ENCODE data around the gene ZNRF3. TPM values are rescaled to one million over a fixed set of nuclear protein-coding genes. Genes with fewer than 3 reads are reported as not detected.

The ZNRF3 gene
- total and polyA plus RNA-seq, 2 donors: 1.1 to 1.3 TPM

DNA sequence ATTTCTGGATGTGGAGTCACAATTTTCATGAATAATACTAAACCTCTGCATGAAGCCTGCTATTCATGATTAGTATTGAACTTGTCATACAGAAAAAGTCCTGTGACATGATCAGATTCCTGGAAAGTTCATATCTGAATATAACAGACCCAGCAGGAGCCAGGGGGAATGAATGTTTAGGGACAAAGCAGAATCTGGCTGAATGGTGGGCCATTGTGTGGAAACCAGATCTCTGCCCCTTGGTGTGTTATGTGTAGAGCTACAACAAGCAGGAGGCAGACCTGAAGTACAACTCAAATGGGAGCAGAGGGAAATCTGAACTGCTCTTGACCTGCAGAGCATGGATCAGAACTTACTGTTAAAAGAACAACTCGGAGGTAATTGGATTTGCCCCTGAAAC, 219.7 kb downstream of the ZNRF3 start:
- no peaks in the 10 kb centered on the region for H3K9me3 ChIP-seq (ENCODE audit: control insufficient read depth in 2 of 2, insufficient read depth in 1 of 2, low read length in 1 of 2)
- H3K36me3 ChIP-seq (ENCODE audit: control insufficient read depth in 2 of 2, insufficient read depth in 2 of 2, low read length in 1 of 2): peaks cover 12 to 14% of the 10 kb centered on the region in 2 donors
- WGBS: 98% methylated on average over 1 of the region's 1 CpG
- no peaks in the 10 kb centered on the region for H3K4me1 ChIP-seq (ENCODE audit: control insufficient read depth in 2 of 2, insufficient read depth in 2 of 2, low read length in 2 of 2)
- H3K27me3 ChIP-seq (ENCODE audit: control insufficient read depth in 2 of 2, insufficient read depth in 1 of 2, low read length in 1 of 2): no peaks in the 10 kb centered on the region
- H3K27ac ChIP-seq (ENCODE audit: low read depth in 1 of 2, low read length in 1 of 2): no peak overlapping the region
- DNase-seq (ENCODE audit: low read depth in 6 of 9, low spot score in 9 of 9): no peak
- no peak overlapping the region for H3K4me3 ChIP-seq (ENCODE audit: low read length in 2 of 2)

DNA sequence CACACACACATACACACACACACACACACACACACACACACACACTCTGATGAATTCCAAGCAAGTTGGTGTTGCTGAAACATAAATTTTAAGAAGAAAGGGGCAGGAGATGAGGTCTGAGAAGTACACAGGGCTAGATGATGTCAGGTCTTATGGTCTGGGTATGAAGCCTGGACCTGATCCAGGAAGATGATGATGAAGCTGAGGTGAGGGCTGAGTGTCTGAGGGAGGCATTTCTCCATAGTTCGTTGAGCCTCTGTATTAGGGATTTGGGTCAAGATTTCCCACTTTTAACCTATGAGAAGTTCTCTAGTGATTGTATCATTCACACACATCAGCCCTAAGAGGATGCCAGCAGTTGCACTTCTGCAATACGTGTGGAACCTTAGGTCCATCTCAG, 222.1 kb downstream of the ZNRF3 start:
- H3K27ac ChIP-seq (ENCODE audit: low read depth in 1 of 2, low read length in 1 of 2): no peak overlapping the region
- H3K4me1 ChIP-seq (ENCODE audit: control insufficient read depth in 2 of 2, insufficient read depth in 2 of 2, low read length in 2 of 2): no peaks in the 10 kb centered on the region
- no peaks in the 10 kb centered on the region for H3K9me3 ChIP-seq (ENCODE audit: control insufficient read depth in 2 of 2, insufficient read depth in 1 of 2, low read length in 1 of 2)
- no peak for DNase-seq (ENCODE audit: low read depth in 6 of 9, low spot score in 9 of 9)
- H3K27me3 ChIP-seq (ENCODE audit: control insufficient read depth in 2 of 2, insufficient read depth in 1 of 2, low read length in 1 of 2): no peaks in the 10 kb centered on the region
- H3K36me3 ChIP-seq (ENCODE audit: control insufficient read depth in 2 of 2, insufficient read depth in 2 of 2, low read length in 1 of 2): peaks cover 7 to 13% of the 10 kb centered on the region in 2 donors
- 93% methylated on average over 2 of the region's 2 CpGs for WGBS
- no peak overlapping the region for H3K4me3 ChIP-seq (ENCODE audit: low read length in 2 of 2)

DNA sequence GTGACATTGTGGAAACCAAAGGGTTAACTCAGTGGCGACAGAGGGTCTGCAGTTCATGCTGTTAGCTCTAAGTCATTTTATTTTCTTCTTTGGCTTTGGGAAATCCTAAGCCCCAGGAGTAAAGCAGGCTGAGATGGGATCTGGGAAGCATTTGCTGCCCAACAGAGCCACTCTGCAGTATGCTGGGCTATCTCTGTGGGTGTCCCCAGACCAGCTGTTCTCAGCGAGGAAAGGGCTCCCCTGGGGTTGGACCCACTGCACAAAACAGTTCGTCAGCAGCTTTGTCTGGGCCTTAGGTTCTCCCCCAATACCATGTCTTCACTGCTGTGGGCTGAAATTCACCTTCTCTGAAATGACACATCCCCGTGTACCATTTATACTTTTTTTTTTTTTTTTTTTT, 223.5 kb downstream of the ZNRF3 start:
- no peak for DNase-seq (ENCODE audit: low read depth in 6 of 9, low spot score in 9 of 9)
- Histone ChIP-seq H3K27ac (ENCODE audit: low read depth in 1 of 2, low read length in 1 of 2) (no peak overlapping the region), H3K36me3 (ENCODE audit: control insufficient read depth in 2 of 2, insufficient read depth in 2 of 2, low read length in 1 of 2) (peaks cover 3 to 9% of the 10 kb centered on the region in 2 donors), H3K4me1 (ENCODE audit: control insufficient read depth in 2 of 2, insufficient read depth in 2 of 2, low read length in 2 of 2) (no peaks in the 10 kb centered on the region), H3K27me3 (ENCODE audit: control insufficient read depth in 2 of 2, insufficient read depth in 1 of 2, low read length in 1 of 2) (no peaks in the 10 kb centered on the region), H3K4me3 (ENCODE audit: low read length in 2 of 2) (no peak overlapping the region), H3K9me3 (ENCODE audit: control insufficient read depth in 2 of 2, insufficient read depth in 1 of 2, low read length in 1 of 2) (no peaks in the 10 kb centered on the region)
- WGBS: 63% methylated on average over 4 of the region's 4 CpGs

Other genes starting within 250 kb of the ZNRF3 start
- gene TTC28, start 203.7 kb upstream of the ZNRF3 start, total RNA-seq: 5.5 TPM
- gene TTC28, start 203.7 kb upstream of the ZNRF3 start, polyA plus RNA-seq: 2.0 TPM
- gene CHEK2, start 141.8 kb upstream of the ZNRF3 start, total RNA-seq: 17.0 TPM
- 30.8 TPM for gene CHEK2, start 141.8 kb upstream of the ZNRF3 start, polyA plus RNA-seq
- gene HSCB, start 141.5 kb upstream of the ZNRF3 start, total RNA-seq: 9.3 TPM
- 30.3 TPM for gene HSCB, start 141.5 kb upstream of the ZNRF3 start, polyA plus RNA-seq
- 24.4 TPM for gene CCDC117, start 110.9 kb upstream of the ZNRF3 start, total RNA-seq
- gene CCDC117, start 110.9 kb upstream of the ZNRF3 start, polyA plus RNA-seq: 18.8 TPM
- 136 TPM for gene XBP1, start 83.0 kb upstream of the ZNRF3 start, total RNA-seq
- 113 TPM for gene XBP1, start 83.0 kb upstream of the ZNRF3 start, polyA plus RNA-seq
- 1.7 TPM for gene C22orf31, start 178.3 kb downstream of the ZNRF3 start, total RNA-seq
- gene C22orf31, start 178.3 kb downstream of the ZNRF3 start, polyA plus RNA-seq: 0.80 TPM
- 10.7 TPM for gene KREMEN1, start 189.5 kb downstream of the ZNRF3 start, total RNA-seq
- gene KREMEN1, start 189.5 kb downstream of the ZNRF3 start, polyA plus RNA-seq: 14.2 TPM

Measured in thymus (tissue), 11 donors.